Measurements from ENCODE around the gene IL34.

DNA sequence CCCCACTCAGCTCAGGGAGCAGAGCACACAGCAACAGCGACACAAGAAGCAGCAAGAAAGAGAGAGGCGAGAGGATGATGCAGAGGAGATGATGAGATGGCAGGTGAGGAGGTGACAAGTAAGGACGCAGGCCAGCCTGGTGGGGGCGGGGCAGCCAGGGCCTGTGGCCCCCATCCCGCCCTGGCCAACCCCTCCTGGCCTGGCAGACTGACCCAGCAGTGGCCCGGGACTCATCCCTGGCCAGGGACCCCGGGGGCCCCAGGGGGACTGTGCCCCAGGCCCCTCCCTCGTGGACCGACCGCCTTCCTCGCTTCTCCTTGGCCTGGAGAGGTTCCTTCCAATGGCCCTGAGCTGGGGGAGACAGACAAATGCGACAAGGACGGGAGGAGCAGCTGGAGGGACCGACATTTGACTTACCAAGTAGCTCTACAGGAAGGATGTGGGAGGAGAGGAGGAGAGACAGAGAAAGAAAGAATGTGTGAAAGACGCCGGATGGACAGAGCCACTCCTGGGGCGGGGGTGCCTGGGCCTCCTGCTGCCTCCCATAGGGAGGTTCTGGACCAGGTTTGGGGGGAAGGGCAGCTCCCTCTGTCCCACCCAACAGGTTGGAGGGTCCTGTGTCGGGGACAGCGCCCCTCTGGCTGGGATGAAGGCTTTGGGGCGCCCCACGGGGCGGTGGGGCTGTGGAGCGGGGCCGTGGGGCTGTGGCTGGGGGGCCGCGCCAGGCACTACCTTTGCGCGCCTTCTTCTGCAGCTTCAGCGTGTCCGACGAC, 32.7 kb downstream of the IL34 start:
- TF ChIP-seq, protein P1, sequence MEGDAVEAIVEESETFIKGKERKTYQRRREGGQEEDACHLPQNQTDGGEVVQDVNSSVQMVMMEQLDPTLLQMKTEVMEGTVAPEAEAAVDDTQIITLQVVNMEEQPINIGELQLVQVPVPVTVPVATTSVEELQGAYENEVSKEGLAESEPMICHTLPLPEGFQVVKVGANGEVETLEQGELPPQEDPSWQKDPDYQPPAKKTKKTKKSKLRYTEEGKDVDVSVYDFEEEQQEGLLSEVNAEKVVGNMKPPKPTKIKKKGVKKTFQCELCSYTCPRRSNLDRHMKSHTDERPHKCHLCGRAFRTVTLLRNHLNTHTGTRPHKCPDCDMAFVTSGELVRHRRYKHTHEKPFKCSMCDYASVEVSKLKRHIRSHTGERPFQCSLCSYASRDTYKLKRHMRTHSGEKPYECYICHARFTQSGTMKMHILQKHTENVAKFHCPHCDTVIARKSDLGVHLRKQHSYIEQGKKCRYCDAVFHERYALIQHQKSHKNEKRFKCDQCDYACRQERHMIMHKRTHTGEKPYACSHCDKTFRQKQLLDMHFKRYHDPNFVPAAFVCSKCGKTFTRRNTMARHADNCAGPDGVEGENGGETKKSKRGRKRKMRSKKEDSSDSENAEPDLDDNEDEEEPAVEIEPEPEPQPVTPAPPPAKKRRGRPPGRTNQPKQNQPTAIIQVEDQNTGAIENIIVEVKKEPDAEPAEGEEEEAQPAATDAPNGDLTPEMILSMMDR (conservative IDR thresholded peaks at IDR 0.05; ENCODE audit: low read length): no peak
- TF ChIP-seq EZH2phosphoT487 (IDR thresholded peaks at IDR 0.05; ENCODE audit: borderline replicate concordance, low read depth, low read length): no peak

Measured in OCI-LY7 (cell line).